Measurements from ENCODE around the gene TMEM185B. TPM values are rescaled to one million over a fixed set of nuclear protein-coding genes. Genes with fewer than 3 reads are reported as not detected.
A peak's percentile ranks its signal among the peaks of the same experiment; 100 is the strongest.

Gene TMEM185B
- total RNA-seq = 1 to 10 TPM; 8.0 to 8.5 TPM
- polyA plus RNA-seq = 1 to 10 TPM; 1.8 to 5.7 TPM

- peaks cover 12 to 33% (median 21%) of the 10 kb centered on the region in 4 donors for H3K4me1 ChIP-seq (ENCODE audit: control insufficient read depth in 4 of 4, insufficient read depth in 4 of 4, low read length in 3 of 4)
- peaks cover 0 to 3% (median 0%) of the 10 kb centered on the region in 4 donors for H3K36me3 ChIP-seq (ENCODE audit: control insufficient read depth in 4 of 4, insufficient read depth in 3 of 4, low read depth in 1 of 4, low read length in 3 of 4)
- 3% methylated on average over 108 of the region's 108 CpGs for WGBS
- no peaks in the 10 kb centered on the region for H3K9me3 ChIP-seq (ENCODE audit: control insufficient read depth in 4 of 4, low read length in 3 of 4)
- H3K4me3 ChIP-seq (ENCODE audit: low read depth in 1 of 3, low read length in 3 of 3) = peak within 1 kb of the TSS; percentile 63 to 81 (median 67)
- TF ChIP-seq ATF3 (IDR thresholded peaks at IDR 0.05) = no peak
- TF ChIP-seq SP1 (IDR thresholded peaks at IDR 0.05) = no peak
- TF ChIP-seq HNF4A (conservative IDR thresholded peaks at IDR 0.05) = no peak
- peak; percentile 59 for TF ChIP-seq YY1 (IDR thresholded peaks at IDR 0.05)
- TF ChIP-seq NR2F2 (IDR thresholded peaks at IDR 0.05) = no peak
- TF ChIP-seq GABPA (IDR thresholded peaks at IDR 0.05 in 1 of 2, conservative IDR thresholded peaks at IDR 0.05 in 1 of 2) = peak in 1 of 2 donors; percentile 73
- TF ChIP-seq EGR1 (IDR thresholded peaks at IDR 0.05; ENCODE audit: low read depth in 2 of 2) = peak; percentile 11 to 35
- no peak for TF ChIP-seq FOXA2 (IDR thresholded peaks at IDR 0.05)
- TF ChIP-seq JUND (IDR thresholded peaks at IDR 0.05) = no peak
- no peak for TF ChIP-seq ZBTB33 (IDR thresholded peaks at IDR 0.05)
- TF ChIP-seq FOXA1 (IDR thresholded peaks at IDR 0.05) = no peak
- no peak for TF ChIP-seq RXRA (IDR thresholded peaks at IDR 0.05)
- no peak for TF ChIP-seq MAX (IDR thresholded peaks at IDR 0.05)
- TF ChIP-seq HNF4G (IDR thresholded peaks at IDR 0.05) = no peak
- peak; percentile 33 for TF ChIP-seq CTCF (IDR thresholded peaks at IDR 0.05; ENCODE audit: low read depth, low read length, missing input control)
- peak in 1 of 2 donors; percentile 34 for TF ChIP-seq RAD21 (IDR thresholded peaks at IDR 0.05)
- TF ChIP-seq TAF1 (conservative IDR thresholded peaks at IDR 0.05) = no peak
- no peak for TF ChIP-seq REST (IDR thresholded peaks at IDR 0.05)
- H3K27me3 ChIP-seq (ENCODE audit: control insufficient read depth in 4 of 4, insufficient read depth in 4 of 4, low read length in 3 of 4) = no peaks in the 10 kb centered on the region
- H3K9ac ChIP-seq (ENCODE audit: low read depth in 1 of 2, low read length in 2 of 2) = peak within 1 kb of the TSS in 1 of 2 donors; percentile 82
- H3K27ac ChIP-seq (ENCODE audit: low read depth in 1 of 2, low read length in 2 of 2) = peak within 1 kb of the TSS; percentile 70 to 95
- DNase-seq (ENCODE audit: low spot score) = peak; percentile 87
These were observed at the start of gene TMEM185B for GRCh38 chr2:120223034-120223912. Gene TMEM185B, minus strand, starts transcription at chr2:120223400. Its CDS starts 424 bp downstream, at chr2:120222976.

Measured in liver (tissue), 9 donors.